Thoracic aorta (tissue), 2 donors: Measurements from ENCODE around the gene GPR31. TPM values are rescaled to one million over a fixed set of nuclear protein-coding genes. Genes with fewer than 3 reads are reported as not detected.

ENCODE experiments used
- ATAC-seq: fragments of 150-250 bp; one replicate; pipeline ENCODE4 v1.8.0; 2017; ENCODE audit warnings: low read depth; ENCODE audit not compliant: insufficient number of reproducible peaks, low FRiP score
- DNase-seq: peaks from one replicate; pipeline ENCODE4 v3.0.0-alpha.2; 2020; ENCODE audit warnings: low spot score
- H3K27ac ChIP-seq, 2 donors: fragments of 200-600 bp; sonication (generic); 1 replicate in 1 of 2; 2 replicates in 1 of 2; pipeline ENCODE4 v1.5.1; 2016; ENCODE audit warnings: mild to moderate bottlenecking in 2 of 2, moderate library complexity in 2 of 2
- H3K27me3 ChIP-seq: fragments of 200-600 bp; sonication (generic); replicated peaks from 2 replicates; pipeline ENCODE4 v1.6.0; 2016; ENCODE audit warnings: mild to moderate bottlenecking; ENCODE audit not compliant: insufficient read depth
- H3K36me3 ChIP-seq: fragments of 200-600 bp; sonication (generic); one replicate; pipeline ENCODE4 v1.5.1; 2016
- H3K4me1 ChIP-seq, 2 donors: fragments of 200-600 bp; sonication (generic); 1 replicate in 1 of 2; 2 replicates in 1 of 2; pipeline versions ENCODE4 v1.5.1 to v1.6.0; 2016; ENCODE audit warnings: low read depth in 2 of 2, mild to moderate bottlenecking in 1 of 2; ENCODE audit not compliant: control insufficient read depth in 1 of 2
- H3K4me3 ChIP-seq: fragments of 200-600 bp; sonication (generic); 2 replicates; pipeline ENCODE4 v1.5.1; 2016; ENCODE audit warnings: mild to moderate bottlenecking
- H3K9me3 ChIP-seq: fragments of 200-600 bp; sonication (generic); 2 replicates; pipeline ENCODE4 v1.5.1; 2016
- CTCF ChIP-seq: fragments of 200-600 bp; sonication (generic); IDR thresholded peaks from one replicate; pipeline ENCODE4 v1.5.1; 2019; ENCODE audit warnings: antibody characterized with exemption
- total RNA-seq, 2 donors: library from RNA; depleted of rRNA; stranded (reverse); fragments of >200 nt; gene quantifications; one replicate each; pipeline versions ENCODE4 v1.1.0 to v1.2.3, GENCODE V29; 2016

Gene GPR31
- total RNA-seq, 2 donors from 2014 or later, result not detected

GRCh38 chr6:167129159-167129558 is 28.6 kb downstream of the GPR31 start:
- H3K27me3 ChIP-seq, result no peaks in the 10 kb centered on the region
- H3K4me1 ChIP-seq, result no peaks in the 10 kb centered on the region
- no peak overlapping the region for H3K4me3 ChIP-seq
- no peak overlapping the region for H3K27ac ChIP-seq
- no peaks in the 10 kb centered on the region for H3K9me3 ChIP-seq
- DNase-seq (no peak), ATAC-seq (no peak)
- H3K36me3 ChIP-seq, result no peaks in the 10 kb centered on the region
- no peak for TF ChIP-seq CTCF

GRCh38 chr6:167127785-167128531 is 29.8 kb downstream of the GPR31 start:
- Histone ChIP-seq H3K27ac (no peak overlapping the region), H3K36me3 (no peaks in the 10 kb centered on the region), H3K4me1 (no peaks in the 10 kb centered on the region), H3K27me3 (no peaks in the 10 kb centered on the region), H3K4me3 (no peak overlapping the region), H3K9me3 (no peaks in the 10 kb centered on the region)
- ATAC-seq (no peak), DNase-seq (no peak)
- TF ChIP-seq CTCF, result no peak

GRCh38 chr6:167125855-167126349 is 31.9 kb downstream of the GPR31 start:
- H3K27ac ChIP-seq, result no peak overlapping the region
- no peaks in the 10 kb centered on the region for H3K4me1 ChIP-seq
- H3K9me3 ChIP-seq, result no peaks in the 10 kb centered on the region
- no peaks in the 10 kb centered on the region for H3K36me3 ChIP-seq
- H3K27me3 ChIP-seq, result no peaks in the 10 kb centered on the region
- no peak overlapping the region for H3K4me3 ChIP-seq
- ATAC-seq (no peak), DNase-seq (no peak)
- TF ChIP-seq CTCF, result no peak

- no peak for TF ChIP-seq CTCF
- no peaks in the 10 kb centered on the region for H3K36me3 ChIP-seq
- ATAC-seq, result no peak
- no peak overlapping the region for H3K27ac ChIP-seq
- no peak overlapping the region for H3K4me3 ChIP-seq
- no peaks in the 10 kb centered on the region for H3K4me1 ChIP-seq
- no peak for DNase-seq
- no peaks in the 10 kb centered on the region for H3K27me3 ChIP-seq
- no peaks in the 10 kb centered on the region for H3K9me3 ChIP-seq
Observed at GRCh38 chr6:167125410-167125809, 32.4 kb downstream of the GPR31 start.

GRCh38 chr6:167124753-167125152 is 33.0 kb downstream of the GPR31 start:
- H3K36me3 ChIP-seq, result no peaks in the 10 kb centered on the region
- no peak overlapping the region for H3K4me3 ChIP-seq
- no peaks in the 10 kb centered on the region for H3K9me3 ChIP-seq
- no peaks in the 10 kb centered on the region for H3K4me1 ChIP-seq
- H3K27me3 ChIP-seq, result no peaks in the 10 kb centered on the region
- no peak for TF ChIP-seq CTCF
- DNase-seq, result no peak
- H3K27ac ChIP-seq, result no peak overlapping the region
- ATAC-seq, result no peak
